SK-N-SH treated with all-trans-retinoic acid at 6 μM for 48 hours (cell line): ENCODE measurements around the gene POLR3B.

ENCODE experiments used
- ARNTL ChIP-seq: fragments of 450-650 bp; formaldehyde crosslinking; IDR thresholded peaks from 2 replicates; pipeline ENCODE4 v1.5.0; 2020; ENCODE audit warnings: low read depth, mild to moderate bottlenecking, moderate library complexity, borderline replicate concordance
- BACH2 ChIP-seq: fragments of 250-450 bp; sonication (Bioruptor Pico); IDR thresholded peaks from 2 replicates; pipeline ENCODE4 v1.9.0; 2021; ENCODE audit warnings: mild to moderate bottlenecking, borderline replicate concordance
- CREB5 ChIP-seq: fragments of 250-450 bp; sonication (Bioruptor Pico); IDR thresholded peaks from 2 replicates; pipeline ENCODE4 v1.5.1; 2020; ENCODE audit warnings: low read depth, mild to moderate bottlenecking, moderate library complexity
- CSRNP3 ChIP-seq: fragments of 250-450 bp; sonication (Bioruptor Pico); IDR thresholded peaks from 2 replicates; pipeline ENCODE4 v1.5.1; 2021; ENCODE audit warnings: mild to moderate bottlenecking, moderate library complexity
- ESRRG ChIP-seq: fragments of 250-450 bp; sonication (Bioruptor Pico); IDR thresholded peaks from 2 replicates; pipeline ENCODE4 v1.6.1; 2021; ENCODE audit warnings: mild to moderate bottlenecking
- GLIS3 ChIP-seq: fragments of 250-450 bp; sonication (Bioruptor Pico); IDR thresholded peaks from 2 replicates; pipeline ENCODE4 v1.5.0; 2020; ENCODE audit warnings: mild to moderate bottlenecking, moderate library complexity
- OSR1 ChIP-seq: fragments of 250-450 bp; sonication (Bioruptor Pico); IDR thresholded peaks from 2 replicates; pipeline ENCODE4 v1.8.0; 2022; ENCODE audit warnings: moderate library complexity, mild to moderate bottlenecking, inconsistent platforms
- PPARA ChIP-seq: fragments of 250-450 bp; sonication (Bioruptor Pico); IDR thresholded peaks from 2 replicates; pipeline ENCODE4 v1.5.0; 2020; ENCODE audit warnings: mild to moderate bottlenecking, borderline replicate concordance
- RARB ChIP-seq: fragments of 250-450 bp; sonication (Bioruptor Pico); IDR thresholded peaks from 2 replicates; pipeline ENCODE4 v1.8.0; 2021; ENCODE audit warnings: mild to moderate bottlenecking, moderate library complexity
- SNAI2 ChIP-seq: fragments of 250-450 bp; sonication (Bioruptor Pico); IDR thresholded peaks from 2 replicates; pipeline ENCODE4 v1.5.0; 2020; ENCODE audit warnings: mild to moderate bottlenecking, moderate library complexity
- ZFP3 ChIP-seq: fragments of 250-450 bp; sonication (Bioruptor Pico); IDR thresholded peaks from 2 replicates; pipeline ENCODE4 v1.5.0; 2020; ENCODE audit warnings: mild to moderate bottlenecking, moderate library complexity
- TF ChIP-seq, protein P1 (sequence below): fragments of 250-450 bp; sonication (Bioruptor Pico); IDR thresholded peaks from 2 replicates; pipeline ENCODE4 v1.5.0; 2020; ENCODE audit warnings: mild to moderate bottlenecking, moderate library complexity

DNA sequence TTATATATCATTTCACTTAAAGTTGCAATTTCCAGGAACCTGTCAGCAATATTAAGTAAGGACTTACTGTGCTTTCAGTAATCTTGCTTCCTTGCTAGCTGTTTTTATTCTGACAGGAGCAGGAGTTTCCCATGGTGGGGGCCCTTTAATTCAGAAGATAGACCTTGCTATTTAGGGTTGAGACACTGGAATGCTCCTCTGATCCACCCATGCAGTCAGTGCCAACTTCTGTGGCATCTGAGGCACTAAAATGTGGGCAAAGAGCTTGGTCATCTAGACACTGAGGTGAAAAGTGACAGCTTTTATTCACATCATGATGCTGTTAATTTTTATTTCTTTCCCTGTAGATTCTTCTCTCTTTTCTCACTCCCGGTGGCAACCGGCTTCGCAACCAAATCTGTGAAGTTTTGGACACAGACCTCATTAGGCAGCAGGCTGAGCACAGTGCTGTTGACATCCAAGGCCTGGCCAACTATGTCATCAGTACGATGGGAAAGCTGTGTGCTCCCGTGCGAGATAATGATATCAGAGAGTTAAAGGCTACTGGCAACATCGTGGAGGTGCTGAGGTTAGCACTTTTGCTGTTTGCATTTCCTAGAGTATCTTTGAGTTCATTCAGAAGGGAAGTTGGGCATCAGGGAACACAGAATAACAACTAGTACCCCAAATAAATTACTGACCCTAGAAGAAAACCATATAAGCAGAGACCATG lies 36.3 kb upstream of the POLR3B start:
- TF ChIP-seq GLIS3 (CRISPR knock-in tag) = no peak
- no peak for TF ChIP-seq CSRNP3
- no peak for TF ChIP-seq BACH2
- TF ChIP-seq SNAI2 = no peak
- no peak for TF ChIP-seq CREB5 (CRISPR knock-in tag)
- no peak for TF ChIP-seq OSR1 (CRISPR knock-in tag)
- no peak for TF ChIP-seq PPARA (CRISPR knock-in tag)
- no peak for TF ChIP-seq ESRRG
- no peak for TF ChIP-seq RARB
- TF ChIP-seq ZFP3 (CRISPR knock-in tag) = no peak
- TF ChIP-seq, protein P1, sequence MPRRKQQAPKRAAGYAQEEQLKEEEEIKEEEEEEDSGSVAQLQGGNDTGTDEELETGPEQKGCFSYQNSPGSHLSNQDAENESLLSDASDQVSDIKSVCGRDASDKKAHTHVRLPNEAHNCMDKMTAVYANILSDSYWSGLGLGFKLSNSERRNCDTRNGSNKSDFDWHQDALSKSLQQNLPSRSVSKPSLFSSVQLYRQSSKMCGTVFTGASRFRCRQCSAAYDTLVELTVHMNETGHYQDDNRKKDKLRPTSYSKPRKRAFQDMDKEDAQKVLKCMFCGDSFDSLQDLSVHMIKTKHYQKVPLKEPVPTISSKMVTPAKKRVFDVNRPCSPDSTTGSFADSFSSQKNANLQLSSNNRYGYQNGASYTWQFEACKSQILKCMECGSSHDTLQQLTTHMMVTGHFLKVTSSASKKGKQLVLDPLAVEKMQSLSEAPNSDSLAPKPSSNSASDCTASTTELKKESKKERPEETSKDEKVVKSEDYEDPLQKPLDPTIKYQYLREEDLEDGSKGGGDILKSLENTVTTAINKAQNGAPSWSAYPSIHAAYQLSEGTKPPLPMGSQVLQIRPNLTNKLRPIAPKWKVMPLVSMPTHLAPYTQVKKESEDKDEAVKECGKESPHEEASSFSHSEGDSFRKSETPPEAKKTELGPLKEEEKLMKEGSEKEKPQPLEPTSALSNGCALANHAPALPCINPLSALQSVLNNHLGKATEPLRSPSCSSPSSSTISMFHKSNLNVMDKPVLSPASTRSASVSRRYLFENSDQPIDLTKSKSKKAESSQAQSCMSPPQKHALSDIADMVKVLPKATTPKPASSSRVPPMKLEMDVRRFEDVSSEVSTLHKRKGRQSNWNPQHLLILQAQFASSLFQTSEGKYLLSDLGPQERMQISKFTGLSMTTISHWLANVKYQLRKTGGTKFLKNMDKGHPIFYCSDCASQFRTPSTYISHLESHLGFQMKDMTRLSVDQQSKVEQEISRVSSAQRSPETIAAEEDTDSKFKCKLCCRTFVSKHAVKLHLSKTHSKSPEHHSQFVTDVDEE (CRISPR knock-in tag) = no peak
- TF ChIP-seq ARNTL = no peak
